ENCODE data around the gene ETV5. TPM values are rescaled to one million over a fixed set of nuclear protein-coding genes. Genes with fewer than 3 reads are reported as not detected.

The ETV5 gene
- total RNA-seq, 1 donor = 42.3 TPM

GRCh38 chr3:186080849-186081438, 27.9 kb downstream of the ETV5 start:
- H3K4me1 ChIP-seq (ENCODE audit: insufficient read depth, low read length) = no peaks in the 10 kb centered on the region
- H3K36me3 ChIP-seq (ENCODE audit: insufficient read depth, low read length) = peaks cover 14% of the 10 kb centered on the region
- no peaks in the 10 kb centered on the region for H3K27me3 ChIP-seq (ENCODE audit: insufficient read depth, low read length)
- H3K9me3 ChIP-seq (ENCODE audit: low read depth, low read length) = no peaks in the 10 kb centered on the region
- no peak overlapping the region for H3K27ac ChIP-seq (ENCODE audit: low read depth, low read length)
- peaks cover 2% of the 10 kb centered on the region for H4K20me1 ChIP-seq (ENCODE audit: insufficient read depth, low read length)
- peaks cover 8% of the 10 kb centered on the region for H3K79me2 ChIP-seq (ENCODE audit: insufficient read depth, low read length)
- DNase-seq (ENCODE audit: insufficient read length, low spot score, missing footprints) = no peak
- no peak overlapping the region for H3K4me3 ChIP-seq (ENCODE audit: insufficient read depth, low read length)
- TF ChIP-seq CTCF (IDR thresholded peaks at IDR 0.05; ENCODE audit: extremely low read depth, low read depth, low read length) = no peak
- no peak overlapping the region for H2AFZ ChIP-seq (ENCODE audit: low read length)
- no peak overlapping the region for H3K4me2 ChIP-seq (ENCODE audit: insufficient read depth, low read length)

GRCh38 chr3:186079925-186080324, 29.0 kb downstream of the ETV5 start:
- peaks cover 3% of the 10 kb centered on the region for H3K79me2 ChIP-seq (ENCODE audit: insufficient read depth, low read length)
- no peak overlapping the region for H3K27ac ChIP-seq (ENCODE audit: low read depth, low read length)
- H4K20me1 ChIP-seq (ENCODE audit: insufficient read depth, low read length) = no peaks in the 10 kb centered on the region
- no peak for TF ChIP-seq CTCF (IDR thresholded peaks at IDR 0.05; ENCODE audit: extremely low read depth, low read depth, low read length)
- no peak overlapping the region for H3K4me3 ChIP-seq (ENCODE audit: insufficient read depth, low read length)
- H3K27me3 ChIP-seq (ENCODE audit: insufficient read depth, low read length) = no peaks in the 10 kb centered on the region
- peaks cover 24% of the 10 kb centered on the region for H3K36me3 ChIP-seq (ENCODE audit: insufficient read depth, low read length)
- no peaks in the 10 kb centered on the region for H3K4me1 ChIP-seq (ENCODE audit: insufficient read depth, low read length)
- DNase-seq (ENCODE audit: insufficient read length, low spot score, missing footprints) = no peak
- no peak overlapping the region for H3K4me2 ChIP-seq (ENCODE audit: insufficient read depth, low read length)
- H3K9me3 ChIP-seq (ENCODE audit: low read depth, low read length) = no peaks in the 10 kb centered on the region
- no peak overlapping the region for H2AFZ ChIP-seq (ENCODE audit: low read length)

- Histone ChIP-seq H3K4me2 (ENCODE audit: insufficient read depth, low read length) (no peak overlapping the region), H2AFZ (ENCODE audit: low read length) (no peak overlapping the region), H3K27me3 (ENCODE audit: insufficient read depth, low read length) (no peaks in the 10 kb centered on the region), H4K20me1 (ENCODE audit: insufficient read depth, low read length) (no peaks in the 10 kb centered on the region), H3K36me3 (ENCODE audit: insufficient read depth, low read length) (peaks cover 26% of the 10 kb centered on the region), H3K79me2 (ENCODE audit: insufficient read depth, low read length) (peaks cover 2% of the 10 kb centered on the region), H3K4me1 (ENCODE audit: insufficient read depth, low read length) (no peaks in the 10 kb centered on the region), H3K4me3 (ENCODE audit: insufficient read depth, low read length) (no peak overlapping the region), H3K9me3 (ENCODE audit: low read depth, low read length) (no peaks in the 10 kb centered on the region), H3K27ac (ENCODE audit: low read depth, low read length) (no peak overlapping the region)
- no peak for DNase-seq (ENCODE audit: insufficient read length, low spot score, missing footprints)
- TF ChIP-seq CTCF (IDR thresholded peaks at IDR 0.05; ENCODE audit: extremely low read depth, low read depth, low read length) = no peak
These were observed 31.4 kb downstream of the ETV5 start for GRCh38 chr3:186077466-186077865.

GRCh38 chr3:186075931-186076567, 32.8 kb downstream of the ETV5 start:
- Histone ChIP-seq H3K27me3 (ENCODE audit: insufficient read depth, low read length) (no peaks in the 10 kb centered on the region), H3K4me3 (ENCODE audit: insufficient read depth, low read length) (no peak overlapping the region), H3K4me2 (ENCODE audit: insufficient read depth, low read length) (no peak overlapping the region), H3K79me2 (ENCODE audit: insufficient read depth, low read length) (no peaks in the 10 kb centered on the region), H3K27ac (ENCODE audit: low read depth, low read length) (no peak overlapping the region), H3K36me3 (ENCODE audit: insufficient read depth, low read length) (peaks cover 29% of the 10 kb centered on the region), H4K20me1 (ENCODE audit: insufficient read depth, low read length) (no peaks in the 10 kb centered on the region), H3K9me3 (ENCODE audit: low read depth, low read length) (no peaks in the 10 kb centered on the region), H3K4me1 (ENCODE audit: insufficient read depth, low read length) (no peaks in the 10 kb centered on the region), H2AFZ (ENCODE audit: low read length) (no peak overlapping the region)
- no peak for DNase-seq (ENCODE audit: insufficient read length, low spot score, missing footprints)
- TF ChIP-seq CTCF (IDR thresholded peaks at IDR 0.05; ENCODE audit: extremely low read depth, low read depth, low read length) = no peak

Measured in osteoblast (primary cell).